DND-41 (cell line): Measurements from ENCODE around the gene PNCK.

Experiments used
- CTCF ChIP-seq: IDR thresholded peaks from 2 replicates; pipeline ENCODE4 v1.5.1; 2012; ENCODE audit warnings: borderline replicate concordance, low read length, moderate library complexity, mild to moderate bottlenecking; ENCODE audit not compliant: poor library complexity, severe bottlenecking; ENCODE audit errors: extremely low read depth
- EZH2 ChIP-seq: IDR thresholded peaks from 3 replicates; pipeline ENCODE4 v1.6.1; 2012; ENCODE audit warnings: borderline replicate concordance, low read depth, mild to moderate bottlenecking, moderate library complexity, low read length, inconsistent platforms; ENCODE audit not compliant: severe bottlenecking

- no peak for TF ChIP-seq CTCF
- TF ChIP-seq EZH2, result no peak
These were observed 30.5 kb upstream of the PNCK start for GRCh38 chrX:153704021-153704526.
